Measurements from ENCODE around the gene LRCOL1. TPM values are rescaled to one million over a fixed set of nuclear protein-coding genes. Genes with fewer than 3 reads are reported as not detected.

Gene LRCOL1
- total and polyA plus RNA-seq, 2 of the 13 experiments (the other 11 are each of a cell fraction or from before 2014, with no cell fraction given): not detected

- TF ChIP-seq ATF6 (CRISPR knock-in tag; conservative IDR thresholded peaks at IDR 0.05) (no peak), SIX1 (CRISPR knock-in tag; IDR thresholded peaks at IDR 0.05; ENCODE audit: borderline replicate concordance) (peak; percentile 21; the same call in 1 of the 2 replicates), HCFC1 (IDR thresholded peaks at IDR 0.05; ENCODE audit: low read depth, low read length) (no peak), ZNF605 (CRISPR knock-in tag; IDR thresholded peaks at IDR 0.05) (peak; percentile 90), ZNF766 (CRISPR knock-in tag; IDR thresholded peaks at IDR 0.05; ENCODE audit: borderline replicate concordance) (no peak), FIP1L1 (IDR thresholded peaks at IDR 0.05; ENCODE audit: borderline replicate concordance, insufficient read depth, low read depth, low read length) (no peak), ZNF143 (CRISPR knock-in tag; IDR thresholded peaks at IDR 0.05) (peak; percentile 43; the same call in 1 of the 2 replicates), RFX1 (IDR thresholded peaks at IDR 0.05) (no peak), ZNF720 (CRISPR knock-in tag; IDR thresholded peaks at IDR 0.05) (no peak), CEBPG (CRISPR knock-in tag; IDR thresholded peaks at IDR 0.05) (0 out of 2 replicates have a peak, but pooled peaks have one; percentile 11), ZNF775 (CRISPR knock-in tag; IDR thresholded peaks at IDR 0.05; ENCODE audit: borderline replicate concordance) (no peak), ZNF225 (CRISPR knock-in tag; IDR thresholded peaks at IDR 0.05) (no peak), KLF15 (CRISPR knock-in tag; IDR thresholded peaks at IDR 0.05; ENCODE audit: borderline replicate concordance) (no peak), RXRA (CRISPR knock-in tag; IDR thresholded peaks at IDR 0.05) (peak; percentile 82), SPEN (CRISPR knock-in tag; IDR thresholded peaks at IDR 0.05; ENCODE audit: low read depth) (peak; percentile 56; the same call in 1 of the 2 replicates), KLF12 (CRISPR knock-in tag; IDR thresholded peaks at IDR 0.05; ENCODE audit: borderline replicate concordance) (no peak), ZGPAT (CRISPR knock-in tag; IDR thresholded peaks at IDR 0.05) (0 out of 2 replicates have a peak, but pooled peaks have one; percentile 29), HNRNPK (IDR thresholded peaks at IDR 0.05; ENCODE audit: low read depth, low read length, poor library complexity, severe bottlenecking) (no peak), GFI1 (CRISPR knock-in tag; IDR thresholded peaks at IDR 0.05; ENCODE audit: borderline replicate concordance) (peak; percentile 73; the same call in 1 of the 2 replicates), ZUFSP (CRISPR knock-in tag; IDR thresholded peaks at IDR 0.05; ENCODE audit: borderline replicate concordance) (0 out of 2 replicates have a peak, but pooled peaks have one; percentile 60), ZNF788 (CRISPR knock-in tag; IDR thresholded peaks at IDR 0.05; ENCODE audit: borderline replicate concordance) (no peak; the same call in 1 of the 2 replicates), SRSF1 (optimal IDR thresholded peaks at IDR 0.05; ENCODE audit: low read depth, low read length) (no peak)
Measured at GRCh38 chr12:132608231-132609171, 1.9 kb downstream of the LRCOL1 start (continued).

All from HepG2 (cell line).